ENCODE data around the gene C6orf89. TPM values are rescaled to one million over a fixed set of nuclear protein-coding genes. Genes with fewer than 3 reads are reported as not detected.
A peak's percentile ranks its signal among the peaks of the same experiment; 100 is the strongest.

The C6orf89 gene
- total and polyA plus RNA-seq, 2 donors (not counting 1 experiment from before 2014, with no cell fraction given) = 47.1 to 66.7 TPM

GRCh38 chr6:36967301-36967700 lies 81.5 kb downstream of the C6orf89 start:
- no peaks in the 10 kb centered on the region for H3K4me1 ChIP-seq (ENCODE audit: control insufficient read depth, extremely low read depth, insufficient read depth, low read length)
- no peaks in the 10 kb centered on the region for H4K20me1 ChIP-seq (ENCODE audit: control insufficient read depth, extremely low read depth, insufficient read depth, low read length)
- no peak for DNase-seq (ENCODE audit: low read depth in 2 of 2)
- H3K4me3 ChIP-seq (replicated peaks in 1 of 4; ENCODE audit: control extremely low read depth in 1 of 4, insufficient read depth in 1 of 4, low read depth in 3 of 4, low read length in 4 of 4) = no peak overlapping the region
- TF ChIP-seq CTCF (conservative IDR thresholded peaks at IDR 0.05 in 1 of 2, IDR thresholded peaks at IDR 0.05 in 1 of 2; ENCODE audit: low read depth in 1 of 2, low read length in 2 of 2) = no peak
- no peak for TF ChIP-seq EZH2 (IDR thresholded peaks at IDR 0.05; ENCODE audit: low read length, missing control alignments)
- H3K36me3 ChIP-seq (ENCODE audit: control insufficient read depth, insufficient read depth, low read length) = peaks cover 31% of the 10 kb centered on the region
- H3K27me3 ChIP-seq (ENCODE audit: control insufficient read depth, insufficient read depth, low read length) = no peaks in the 10 kb centered on the region
- no peaks in the 10 kb centered on the region for H3K9me3 ChIP-seq (ENCODE audit: control insufficient read depth, insufficient read depth, low read depth, low read length)
- no peak overlapping the region for H2AFZ ChIP-seq (ENCODE audit: low read length)
- no peak overlapping the region for H3K27ac ChIP-seq (ENCODE audit: insufficient read depth, low read length)
- H3K79me2 ChIP-seq (ENCODE audit: control insufficient read depth, insufficient read depth, low read length) = no peaks in the 10 kb centered on the region
- H3K9ac ChIP-seq (ENCODE audit: insufficient read depth, low read length) = no peak overlapping the region
- H3K4me2 ChIP-seq (ENCODE audit: extremely low read depth, insufficient read depth, low read length) = no peak overlapping the region

GRCh38 chr6:36967757-36968156 lies 82.0 kb downstream of the C6orf89 start:
- no peak for DNase-seq (ENCODE audit: low read depth in 2 of 2)

GRCh38 chr6:36968266-36968977 lies 82.7 kb downstream of the C6orf89 start:
- H3K9ac ChIP-seq (ENCODE audit: insufficient read depth, low read length) = no peak overlapping the region
- peaks cover 35% of the 10 kb centered on the region for H3K36me3 ChIP-seq (ENCODE audit: control insufficient read depth, insufficient read depth, low read length)
- no peaks in the 10 kb centered on the region for H3K79me2 ChIP-seq (ENCODE audit: control insufficient read depth, insufficient read depth, low read length)
- DNase-seq (ENCODE audit: low read depth in 2 of 2) = peak in 1 of 2 donors; percentile 46
- no peak overlapping the region for H3K4me3 ChIP-seq (replicated peaks in 1 of 4; ENCODE audit: control extremely low read depth in 1 of 4, insufficient read depth in 1 of 4, low read depth in 3 of 4, low read length in 4 of 4)
- TF ChIP-seq CTCF (conservative IDR thresholded peaks at IDR 0.05 in 1 of 2, IDR thresholded peaks at IDR 0.05 in 1 of 2; ENCODE audit: low read depth in 1 of 2, low read length in 2 of 2) (no peak), EZH2 (IDR thresholded peaks at IDR 0.05; ENCODE audit: low read length, missing control alignments) (no peak)
- H3K27me3 ChIP-seq (ENCODE audit: control insufficient read depth, insufficient read depth, low read length) = no peaks in the 10 kb centered on the region
- H2AFZ ChIP-seq (ENCODE audit: low read length) = no peak overlapping the region
- no peaks in the 10 kb centered on the region for H3K9me3 ChIP-seq (ENCODE audit: control insufficient read depth, insufficient read depth, low read depth, low read length)
- H3K4me2 ChIP-seq (ENCODE audit: extremely low read depth, insufficient read depth, low read length) = no peak overlapping the region
- no peaks in the 10 kb centered on the region for H4K20me1 ChIP-seq (ENCODE audit: control insufficient read depth, extremely low read depth, insufficient read depth, low read length)
- H3K4me1 ChIP-seq (ENCODE audit: control insufficient read depth, extremely low read depth, insufficient read depth, low read length) = no peaks in the 10 kb centered on the region
- H3K27ac ChIP-seq (ENCODE audit: insufficient read depth, low read length) = no peak overlapping the region

More at GRCh38 chr6:36967757-36968156, 82.0 kb downstream of the C6orf89 start:
- Histone ChIP-seq H3K9me3 (ENCODE audit: control insufficient read depth, insufficient read depth, low read depth, low read length) (no peaks in the 10 kb centered on the region), H3K36me3 (ENCODE audit: control insufficient read depth, insufficient read depth, low read length) (peaks cover 34% of the 10 kb centered on the region), H3K27ac (ENCODE audit: insufficient read depth, low read length) (no peak overlapping the region), H3K79me2 (ENCODE audit: control insufficient read depth, insufficient read depth, low read length) (no peaks in the 10 kb centered on the region), H3K4me3 (replicated peaks in 1 of 4; ENCODE audit: control extremely low read depth in 1 of 4, insufficient read depth in 1 of 4, low read depth in 3 of 4, low read length in 4 of 4) (no peak overlapping the region), H3K27me3 (ENCODE audit: control insufficient read depth, insufficient read depth, low read length) (no peaks in the 10 kb centered on the region), H3K4me2 (ENCODE audit: extremely low read depth, insufficient read depth, low read length) (no peak overlapping the region), H3K4me1 (ENCODE audit: control insufficient read depth, extremely low read depth, insufficient read depth, low read length) (no peaks in the 10 kb centered on the region), H4K20me1 (ENCODE audit: control insufficient read depth, extremely low read depth, insufficient read depth, low read length) (no peaks in the 10 kb centered on the region), H2AFZ (ENCODE audit: low read length) (no peak overlapping the region), H3K9ac (ENCODE audit: insufficient read depth, low read length) (no peak overlapping the region)
- TF ChIP-seq CTCF (conservative IDR thresholded peaks at IDR 0.05 in 1 of 2, IDR thresholded peaks at IDR 0.05 in 1 of 2; ENCODE audit: low read depth in 1 of 2, low read length in 2 of 2) = no peak
- TF ChIP-seq EZH2 (IDR thresholded peaks at IDR 0.05; ENCODE audit: low read length, missing control alignments) = no peak

Data from fibroblast of lung (primary cell).